Measurements from ENCODE around the gene SDK1.

SDK1 gene

GRCh38 chr7:4172883-4173282 lies 871.8 kb downstream of the SDK1 start:
- H3K4me3 ChIP-seq (ENCODE audit: low read depth, low read length) = no peak overlapping the region
- no peak for TF ChIP-seq CTCF (conservative IDR thresholded peaks at IDR 0.05; ENCODE audit: low read depth, low read length)
- DNase-seq (ENCODE audit: low read depth) = no peak

GRCh38 chr7:4173615-4174014 lies 872.6 kb downstream of the SDK1 start:
- TF ChIP-seq CTCF (conservative IDR thresholded peaks at IDR 0.05; ENCODE audit: low read depth, low read length) = no peak
- no peak for DNase-seq (ENCODE audit: low read depth)
- no peak overlapping the region for H3K4me3 ChIP-seq (ENCODE audit: low read depth, low read length)

GRCh38 chr7:4174016-4174415 lies 873.0 kb downstream of the SDK1 start:
- no peak for TF ChIP-seq CTCF (conservative IDR thresholded peaks at IDR 0.05; ENCODE audit: low read depth, low read length)
- no peak overlapping the region for H3K4me3 ChIP-seq (ENCODE audit: low read depth, low read length)
- DNase-seq (ENCODE audit: low read depth) = no peak

- DNase-seq (ENCODE audit: low read depth) = no peak
- no peak overlapping the region for H3K4me3 ChIP-seq (ENCODE audit: low read depth, low read length)
- TF ChIP-seq CTCF (conservative IDR thresholded peaks at IDR 0.05; ENCODE audit: low read depth, low read length) = no peak
Measured at GRCh38 chr7:4174451-4174850, 873.4 kb downstream of the SDK1 start.

- no peak for TF ChIP-seq CTCF (conservative IDR thresholded peaks at IDR 0.05; ENCODE audit: low read depth, low read length)
- no peak for DNase-seq (ENCODE audit: low read depth)
Measured at GRCh38 chr7:4174884-4175283, 873.8 kb downstream of the SDK1 start.

GRCh38 chr7:4175346-4175973 lies 874.4 kb downstream of the SDK1 start:
- DNase-seq (ENCODE audit: low read depth) = no peak
- no peak overlapping the region for H3K4me3 ChIP-seq (ENCODE audit: low read depth, low read length)
- TF ChIP-seq CTCF (conservative IDR thresholded peaks at IDR 0.05; ENCODE audit: low read depth, low read length) = no peak

More at GRCh38 chr7:4174884-4175283, 873.8 kb downstream of the SDK1 start:
- H3K4me3 ChIP-seq (ENCODE audit: low read depth, low read length) = no peak overlapping the region

GRCh38 chr7:4177001-4177400 lies 875.9 kb downstream of the SDK1 start:
- no peak for TF ChIP-seq CTCF (conservative IDR thresholded peaks at IDR 0.05; ENCODE audit: low read depth, low read length)
- DNase-seq (ENCODE audit: low read depth) = no peak
- no peak overlapping the region for H3K4me3 ChIP-seq (ENCODE audit: low read depth, low read length)

All from choroid plexus epithelial cell (primary cell).